Fibroblast of skin of left biceps (primary cell): ENCODE results near the gene OSTC.
A peak's percentile ranks its signal among the peaks of the same experiment; 100 is the strongest.
"Not testable (repeated sequence)": the region's sequence is repeated elsewhere in the genome, so short reads cannot be mapped to it uniquely, and the experiment has no call there.

Experiments used
- DNase-seq, 2 experiments: peaks; one replicate each; pipeline ENCODE4 v3.0.0-alpha.2; 2013; ENCODE audit warnings: low read depth in 2 of 2

The OSTC gene

GRCh38 chr4:108646706-108647105 is 3.7 kb upstream of the OSTC start:
- DNase-seq = no peak

- no peak for DNase-seq
Observed at GRCh38 chr4:108649863-108650211, 562 bp upstream of the OSTC start.

- peak in 1 of 2 experiments; percentile 39 for DNase-seq
Observed at GRCh38 chr4:108651014-108651791, 804 bp downstream of the OSTC start.

- DNase-seq = no peak
Observed at GRCh38 chr4:108662629-108663028, 12.2 kb downstream of the OSTC start.

GRCh38 chr4:108674356-108674977 is 24.1 kb downstream of the OSTC start:
- no peak for DNase-seq

GRCh38 chr4:108681321-108681809 is 31.0 kb downstream of the OSTC start:
- DNase-seq = no peak

GRCh38 chr4:108683479-108683878 is 33.1 kb downstream of the OSTC start:
- DNase-seq = peak in 1 of 2 experiments; percentile 24

- no peak for DNase-seq
Observed at GRCh38 chr4:108685036-108685686, 34.8 kb downstream of the OSTC start.

GRCh38 chr4:108690738-108691137 is 40.3 kb downstream of the OSTC start:
- DNase-seq = no peak

- no peak for DNase-seq
Observed at GRCh38 chr4:108693211-108693610, 42.8 kb downstream of the OSTC start.

GRCh38 chr4:108693819-108694218 is 43.4 kb downstream of the OSTC start:
- no peak for DNase-seq

GRCh38 chr4:108694423-108694822 is 44.0 kb downstream of the OSTC start:
- DNase-seq = no peak

- DNase-seq = no peak
Observed at GRCh38 chr4:108695062-108695461, 44.7 kb downstream of the OSTC start.

GRCh38 chr4:108696160-108696559 is 45.8 kb downstream of the OSTC start:
- DNase-seq = no peak

GRCh38 chr4:108700081-108700757 is 49.8 kb downstream of the OSTC start:
- DNase-seq = peak; percentile 67 to 73

- no peak for DNase-seq
Observed at GRCh38 chr4:108702960-108703359, 52.6 kb downstream of the OSTC start.

- DNase-seq = no peak
Observed at GRCh38 chr4:108703370-108703769, 53.0 kb downstream of the OSTC start.

- no peak for DNase-seq
Observed at GRCh38 chr4:108703966-108704365, 53.6 kb downstream of the OSTC start.

- DNase-seq = no peak
Observed at GRCh38 chr4:108706289-108706688, 55.9 kb downstream of the OSTC start.

GRCh38 chr4:108709234-108709633 is 58.8 kb downstream of the OSTC start:
- DNase-seq = no peak

GRCh38 chr4:108709722-108710121 is 59.3 kb downstream of the OSTC start:
- DNase-seq = no peak

GRCh38 chr4:108710578-108710977 is 60.2 kb downstream of the OSTC start:
- DNase-seq = not testable (repeated sequence)
